Neural progenitor cell (in vitro differentiated cells): ENCODE results near the gene SUSD3.

Experiments used
- EZH2phosphoT487 ChIP-seq: fragments of 200-600 bp; sonication (generic); IDR thresholded peaks from 2 replicates; pipeline ENCODE4 v1.6.1; 2017; ENCODE audit warnings: antibody characterized with exemption
- TF ChIP-seq, protein P1 (sequence below): fragments of 200-600 bp; sonication (generic); IDR thresholded peaks from 2 replicates; pipeline ENCODE4 v1.5.1; 2017; ENCODE audit warnings: antibody characterized with exemption, mild to moderate bottlenecking

- TF ChIP-seq, protein P1, sequence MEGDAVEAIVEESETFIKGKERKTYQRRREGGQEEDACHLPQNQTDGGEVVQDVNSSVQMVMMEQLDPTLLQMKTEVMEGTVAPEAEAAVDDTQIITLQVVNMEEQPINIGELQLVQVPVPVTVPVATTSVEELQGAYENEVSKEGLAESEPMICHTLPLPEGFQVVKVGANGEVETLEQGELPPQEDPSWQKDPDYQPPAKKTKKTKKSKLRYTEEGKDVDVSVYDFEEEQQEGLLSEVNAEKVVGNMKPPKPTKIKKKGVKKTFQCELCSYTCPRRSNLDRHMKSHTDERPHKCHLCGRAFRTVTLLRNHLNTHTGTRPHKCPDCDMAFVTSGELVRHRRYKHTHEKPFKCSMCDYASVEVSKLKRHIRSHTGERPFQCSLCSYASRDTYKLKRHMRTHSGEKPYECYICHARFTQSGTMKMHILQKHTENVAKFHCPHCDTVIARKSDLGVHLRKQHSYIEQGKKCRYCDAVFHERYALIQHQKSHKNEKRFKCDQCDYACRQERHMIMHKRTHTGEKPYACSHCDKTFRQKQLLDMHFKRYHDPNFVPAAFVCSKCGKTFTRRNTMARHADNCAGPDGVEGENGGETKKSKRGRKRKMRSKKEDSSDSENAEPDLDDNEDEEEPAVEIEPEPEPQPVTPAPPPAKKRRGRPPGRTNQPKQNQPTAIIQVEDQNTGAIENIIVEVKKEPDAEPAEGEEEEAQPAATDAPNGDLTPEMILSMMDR: no peak
- no peak for TF ChIP-seq EZH2phosphoT487
Observed at GRCh38 chr9:93111371-93112115, 53.0 kb downstream of the SUSD3 start.
